HepG2 (cell line): Measurements from ENCODE around the gene MORN1. TPM values are rescaled to one million over a fixed set of nuclear protein-coding genes. Genes with fewer than 3 reads are reported as not detected.

Source experiments
- ATAC-seq: fragments of 200-7000 bp; cut with Tn5 transposase; 3 replicates; pipeline ENCODE4 v1.9.1; 2020; ENCODE audit warnings: mild to moderate bottlenecking, moderate library complexity
- BruUV-seq: library from RNA; stranded (reverse); fragments of 400-500 nt; replicated peaks from 2 replicates; lab custom pipeline; 2021; lab: Mats Ljungman, UMichigan
- CTCF ChIA-PET: fragments of 300-600 bp; formaldehyde crosslinking; extraction: SDS; loops from one replicate; lab custom pipeline; 2021; ENCODE audit warnings: low total read pairs, inconsistent platforms, low intra/inter-chr PET ratio; lab: Yijun Ruan, JAX
- POLR2A ChIA-PET: fragments of 350-600 bp; sonication (Branson Sonifier 250); formaldehyde crosslinking; loops from one replicate; lab custom pipeline; 2020; ENCODE audit warnings: antibody characterized with exemption, inconsistent platforms; lab: Yijun Ruan, JAX
- DNase-seq: peaks from one replicate; pipeline ENCODE4 v3.0.0-alpha.2; 2015; ENCODE audit warnings: low spot score
- FAIRE-seq: peaks from 3 replicates; lab custom pipeline; 2011; peaks lifted over from hg19 to GRCh38; lab: Jason Lieb, UNC
- H2AFZ ChIP-seq: one replicate; pipeline ENCODE4 v1.6.1; 2011; ENCODE audit warnings: low read length, inconsistent platforms
- H3K27ac ChIP-seq: fragments of 300-600 bp; 3 replicates; pipeline ENCODE4 v1.8.0; 2011; ENCODE audit warnings: mixed run types, mild to moderate bottlenecking, mixed read lengths, low read length, inconsistent platforms; ENCODE audit not compliant: insufficient read depth; ENCODE audit errors: extremely low read length
- H3K27me3 ChIP-seq, 2 experiments: fragments of 200-600 bp in 1 of 2; 2 replicates in 1 of 2; 3 replicates in 1 of 2; pipeline versions ENCODE4 v1.6.0 to v1.8.0; 2011; ENCODE audit warnings: low read length in 2 of 2, mild to moderate bottlenecking in 2 of 2, moderate library complexity in 2 of 2, inconsistent platforms in 1 of 2; ENCODE audit not compliant: insufficient read depth in 2 of 2, control insufficient read depth in 1 of 2
- H3K36me3 ChIP-seq, 2 experiments: fragments of 200-600 bp in 1 of 2; replicated peaks in 1 of 2; 2 replicates in 1 of 2; 3 replicates in 1 of 2; pipeline versions ENCODE4 v1.5.1 to v1.8.0; 2011; ENCODE audit warnings: low read length in 2 of 2, inconsistent platforms in 1 of 2; ENCODE audit not compliant: insufficient read depth in 2 of 2, control insufficient read depth in 1 of 2
- H3K4me1 ChIP-seq: 2 replicates; pipeline ENCODE4 v1.5.1; 2012; ENCODE audit warnings: low read length, inconsistent platforms; ENCODE audit not compliant: insufficient read depth
- H3K4me2 ChIP-seq: 2 replicates; pipeline ENCODE4 v1.6.0; 2011; ENCODE audit warnings: low read depth, low read length, inconsistent platforms
- H3K4me3 ChIP-seq, 3 experiments: fragments of 200-600 bp in 1 of 3; sonication (generic), shearing (Covaris generic) in 1 of 3; replicated peaks in 1 of 3; 2 replicates each; pipeline ENCODE4 v1.5.1; 2011 to 2016; ENCODE audit warnings: low read length in 3 of 3, inconsistent platforms in 2 of 3, low read depth in 2 of 3, mild to moderate bottlenecking in 2 of 3, control low read depth in 1 of 3, mixed read lengths in 1 of 3; ENCODE audit not compliant: insufficient read depth in 1 of 3
- H3K79me2 ChIP-seq: one replicate; pipeline ENCODE4 v1.6.1; 2011; ENCODE audit warnings: low read length, inconsistent platforms; ENCODE audit not compliant: insufficient read depth
- H3K9ac ChIP-seq: 2 replicates; pipeline ENCODE4 v1.6.0; 2011; ENCODE audit warnings: mild to moderate bottlenecking, low read depth, low read length, inconsistent platforms; ENCODE audit not compliant: insufficient read depth
- H3K9me3 ChIP-seq: 2 replicates; pipeline ENCODE4 v1.5.1; 2012; ENCODE audit warnings: mild to moderate bottlenecking, low read length
- H4K20me1 ChIP-seq: 2 replicates; pipeline ENCODE4 v1.6.0; 2011; ENCODE audit warnings: inconsistent platforms, mild to moderate bottlenecking, low read length, moderate library complexity; ENCODE audit not compliant: insufficient read depth
- AGO2 ChIP-seq: fragments of 200-400 bp; formaldehyde crosslinking; optimal IDR thresholded peaks from 2 replicates; pipeline ENCODE3; 2017; ENCODE audit warnings: mild to moderate bottlenecking, low read depth, low read length, moderate library complexity
- ARID3A ChIP-seq: IDR thresholded peaks from 2 replicates; pipeline ENCODE4 v1.6.1; 2012; ENCODE audit warnings: low read depth, low read length, improper control_type of control experiment
- ATF3 ChIP-seq: sonication (generic); formaldehyde crosslinking; IDR thresholded peaks from 2 replicates; pipeline ENCODE4 v1.4.0; 2020; ENCODE audit warnings: missing genetic modification reagents
- CEBPB ChIP-seq: IDR thresholded peaks from 2 replicates; pipeline ENCODE4 v1.6.1; 2011; ENCODE audit warnings: low read depth, low read length, improper control_type of control experiment, borderline replicate concordance
- GRHL1 ChIP-seq: sonication (generic); formaldehyde crosslinking; conservative IDR thresholded peaks from 2 replicates; pipeline ENCODE4 v1.8.0; 2022; ENCODE audit warnings: missing genetic modification reagents
- IRX3 ChIP-seq: sonication (generic); formaldehyde crosslinking; IDR thresholded peaks from 2 replicates; pipeline ENCODE4 v1.8.1; 2023; ENCODE audit warnings: mild to moderate bottlenecking, low read depth, missing genetic modification reagents, borderline replicate concordance
- JUN ChIP-seq: sonication (generic); formaldehyde crosslinking; IDR thresholded peaks from 2 replicates; pipeline ENCODE4 v1.4.0; 2020; ENCODE audit warnings: mild to moderate bottlenecking, missing genetic modification reagents
- RARG ChIP-seq: sonication (generic); formaldehyde crosslinking; IDR thresholded peaks from 2 replicates; pipeline ENCODE4 v1.4.0; 2020; ENCODE audit warnings: low read depth, mild to moderate bottlenecking, missing genetic modification reagents
- ZFP91 ChIP-seq: sonication (generic); formaldehyde crosslinking; IDR thresholded peaks from 2 replicates; pipeline ENCODE4 v1.9.0; 2022; ENCODE audit warnings: missing genetic modification reagents, mild to moderate bottlenecking, borderline replicate concordance
- ZNF275 ChIP-seq: sonication (generic); formaldehyde crosslinking; IDR thresholded peaks from 2 replicates; pipeline ENCODE4 v1.8.0; 2022; ENCODE audit warnings: missing genetic modification reagents, mild to moderate bottlenecking, inconsistent platforms, borderline replicate concordance
- ZXDC ChIP-seq: sonication (generic); formaldehyde crosslinking; IDR thresholded peaks from 2 replicates; pipeline ENCODE4 v1.5.0; 2020; ENCODE audit warnings: mild to moderate bottlenecking, missing genetic modification reagents
- WGBS: methylation state at CpG from one replicate; pipeline ENCODE4 v1.1.6; 2017; ENCODE audit warnings: low lambda C conversion rate; 5-methylcytosine and 5-hydroxymethylcytosine counted together
- in situ Hi-C: cut with HindIII; loops from 2 replicates; pipeline ENCODE4 v1.10.0; 2017; ENCODE audit warnings: low pct_unique_long_range_greater_than_20kb; ENCODE audit not compliant: extremely low pct_ligation_motif_present
- intact Hi-C: fragments of 100-400 bp; cut with micrococcal nuclease; formaldehyde crosslinking; loops from one replicate; pipeline ENCODE4 v1.10.0; 2022; ENCODE audit not compliant: unreplicated experiment
- polyA plus RNA-seq, 8 experiments: library from polyadenylated mRNA; depleted of rRNA in 3 of 8; stranded (reverse) in 7 of 8; unstranded in 1 of 8; fragments of >200 nt; fragmentation: Illumina TruSeq in 4 of 8; extraction: Trizol in 4 of 8; gene quantifications; 2 replicates each; pipeline versions ENCODE4 v1.2.1 to v1.2.3, GENCODE V29; 2011 to 2016; ENCODE audit warnings: low read depth in 4 of 8, missing spikeins in 1 of 8, mixed read lengths in 1 of 8; ENCODE audit not compliant: insufficient read depth in 1 of 8
- total RNA-seq, 5 experiments: library from RNA; depleted of rRNA; stranded (reverse); fragments of >200 nt; fragmentation: Illumina TruSeq; extraction: Trizol; gene quantifications; 2 replicates each; pipeline ENCODE4 v1.2.3, GENCODE V29; 2016; ENCODE audit warnings: low read depth in 1 of 5

The MORN1 gene
- total and polyA plus RNA-seq, 2 of the 13 experiments (the other 11 are each of a cell fraction or from before 2014, with no cell fraction given), result 3.1 to 6.5 TPM

GRCh38 chr1:2381741-2382620, 9.4 kb downstream of the MORN1 start:
- Histone ChIP-seq H4K20me1 (no peaks in the 10 kb centered on the region), H3K27ac (no peak overlapping the region), H3K9me3 (no peaks in the 10 kb centered on the region), H3K9ac (no peak overlapping the region), H3K4me2 (no peak overlapping the region), H3K4me1 (peaks cover 30% of the 10 kb centered on the region), H3K79me2 (no peaks in the 10 kb centered on the region), H3K27me3 (no peaks in the 10 kb centered on the region), H2AFZ (no peak overlapping the region), H3K4me3 (no peak overlapping the region), H3K36me3 (no peaks in the 10 kb centered on the region)
- in situ Hi-C loops, result loop anchor here (5.0 kb wide), 1 partner anchor 190 kb away; the partner anchor contains the start of gene FAAP20
- CTCF ChIA-PET, result interaction anchor here (1.1 to 3.1 kb wide), 2 partner anchors 50 to 187 kb away, joined by 3 to 30 read pairs; partner anchors contain the start of gene FAAP20
- DNase-seq (peak; percentile 45), FAIRE-seq (peak; percentile 58), ATAC-seq (peak; percentile 94)
- WGBS, result 60% methylated on average over 3 of the region's 28 CpGs
- intact Hi-C loops, result loop anchor here (1.0 to 5.0 kb wide), 2 partner anchors 70 to 187 kb away; no protein-coding TSS in a partner anchor
- POLR2A ChIA-PET, result interaction anchor here (0.6 to 1.8 kb wide), 6 partner anchors 10 to 187 kb away, joined by 3 to 20 read pairs (median 6); partner anchors contain the start of genes FAAP20, MORN1, PEX10 and RER1
- BruUV-seq, result no TSS peak
- TF ChIP-seq ATF3 (CRISPR knock-in tag), result no peak
- no peak for TF ChIP-seq CEBPB
- peak; percentile 12 for TF ChIP-seq AGO2
- TF ChIP-seq GRHL1 (CRISPR knock-in tag), result no peak
- TF ChIP-seq ARID3A, result no peak
- no peak for TF ChIP-seq ZNF275 (CRISPR knock-in tag)
- no peak for TF ChIP-seq RARG (CRISPR knock-in tag)
- TF ChIP-seq ZFP91 (CRISPR knock-in tag), result peak; percentile 40; the same call in 1 of the 2 replicates
- TF ChIP-seq JUN (CRISPR knock-in tag), result no peak
- no peak for TF ChIP-seq IRX3
- TF ChIP-seq ZXDC, result no peak
